GM18909 (cell line): Measurements from ENCODE around the gene ACER3.

Experiments
- ATAC-seq: cut with Tn5 transposase; IDR thresholded peaks from one replicate; pipeline ENCODE4 v1.9.1; 2021; ENCODE audit warnings: mild to moderate bottlenecking; ENCODE audit not compliant: unreplicated experiment, poor library complexity

The ACER3 gene

DNA sequence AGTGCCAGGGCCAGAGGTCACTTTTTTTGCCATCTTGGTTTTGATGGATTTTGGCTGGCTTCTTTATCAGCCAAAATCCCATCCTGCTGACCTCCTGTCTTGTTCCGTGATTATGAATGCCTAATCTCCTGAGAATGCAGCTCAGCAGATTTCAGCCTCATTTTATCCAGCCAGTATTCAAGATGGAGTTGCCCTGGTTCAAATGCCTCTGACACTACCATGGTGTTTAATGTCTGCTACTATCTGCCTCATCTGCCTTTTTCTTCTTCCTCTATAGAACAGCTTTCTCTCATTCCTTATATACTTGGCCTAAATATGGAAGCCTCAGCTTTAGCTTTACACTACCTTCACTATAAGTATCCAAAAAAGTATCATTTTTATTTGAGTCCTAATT is 50.7 kb downstream of the ACER3 start:
- no peak for ATAC-seq

DNA sequence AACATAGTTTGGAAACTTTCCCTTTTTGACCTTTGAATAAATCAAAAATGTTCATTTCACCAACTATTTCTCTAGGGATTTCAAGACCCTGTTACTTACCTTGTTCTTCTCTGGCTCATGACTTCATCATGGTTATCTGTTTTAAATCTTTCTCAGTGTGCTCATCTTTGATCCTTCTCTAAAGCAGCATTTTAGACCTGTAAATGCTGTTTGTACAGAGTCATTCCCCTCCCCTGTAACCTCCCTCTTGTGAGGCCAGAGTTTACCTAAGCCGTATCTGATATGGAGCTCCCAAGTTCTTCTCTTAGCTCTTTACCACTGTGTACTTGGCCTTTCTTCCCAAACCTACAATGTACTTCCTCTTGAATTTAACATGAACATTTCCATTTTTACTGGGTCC is 56.0 kb downstream of the ACER3 start:
- no peak for ATAC-seq

DNA sequence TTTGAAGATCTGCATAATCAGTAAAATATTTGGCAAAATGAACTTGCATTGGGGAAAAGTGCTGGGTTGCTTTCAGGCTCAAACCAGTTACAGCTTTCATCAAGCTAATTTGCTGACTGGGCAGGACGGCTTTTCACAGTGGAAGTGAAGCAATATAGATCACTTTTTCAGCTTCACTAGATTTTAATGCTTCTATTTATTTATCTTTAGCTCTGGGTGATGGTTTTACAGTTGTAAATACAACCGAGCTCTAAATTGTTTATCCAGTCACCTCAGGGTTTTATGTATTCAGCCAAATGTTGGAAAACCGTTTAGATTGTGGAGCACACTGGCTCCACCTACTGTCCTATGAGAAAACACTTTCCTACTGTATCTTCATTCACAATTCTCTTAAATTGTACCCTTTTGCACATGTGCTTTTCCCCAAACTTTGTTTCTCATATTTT is 58.2 kb downstream of the ACER3 start:
- ATAC-seq, result no peak

DNA sequence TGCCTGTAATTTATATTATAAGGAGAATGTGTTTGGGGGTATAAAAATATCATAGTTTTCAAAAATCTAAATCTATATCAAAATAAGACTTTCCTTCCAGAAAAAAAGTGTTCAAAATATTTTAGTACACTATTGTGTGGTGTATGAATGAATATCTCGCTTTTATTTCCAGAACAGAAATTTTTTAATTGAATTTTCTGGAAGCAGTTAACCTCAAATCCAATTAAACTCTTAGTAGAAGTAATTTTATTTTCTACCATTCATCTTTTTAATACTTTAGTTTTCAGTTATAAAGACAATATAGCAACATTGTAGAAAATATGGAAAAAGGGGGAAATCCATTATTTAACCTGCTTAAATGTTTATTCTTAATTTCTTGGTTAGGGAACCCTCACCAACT is 58.7 kb downstream of the ACER3 start:
- ATAC-seq, result no peak

DNA sequence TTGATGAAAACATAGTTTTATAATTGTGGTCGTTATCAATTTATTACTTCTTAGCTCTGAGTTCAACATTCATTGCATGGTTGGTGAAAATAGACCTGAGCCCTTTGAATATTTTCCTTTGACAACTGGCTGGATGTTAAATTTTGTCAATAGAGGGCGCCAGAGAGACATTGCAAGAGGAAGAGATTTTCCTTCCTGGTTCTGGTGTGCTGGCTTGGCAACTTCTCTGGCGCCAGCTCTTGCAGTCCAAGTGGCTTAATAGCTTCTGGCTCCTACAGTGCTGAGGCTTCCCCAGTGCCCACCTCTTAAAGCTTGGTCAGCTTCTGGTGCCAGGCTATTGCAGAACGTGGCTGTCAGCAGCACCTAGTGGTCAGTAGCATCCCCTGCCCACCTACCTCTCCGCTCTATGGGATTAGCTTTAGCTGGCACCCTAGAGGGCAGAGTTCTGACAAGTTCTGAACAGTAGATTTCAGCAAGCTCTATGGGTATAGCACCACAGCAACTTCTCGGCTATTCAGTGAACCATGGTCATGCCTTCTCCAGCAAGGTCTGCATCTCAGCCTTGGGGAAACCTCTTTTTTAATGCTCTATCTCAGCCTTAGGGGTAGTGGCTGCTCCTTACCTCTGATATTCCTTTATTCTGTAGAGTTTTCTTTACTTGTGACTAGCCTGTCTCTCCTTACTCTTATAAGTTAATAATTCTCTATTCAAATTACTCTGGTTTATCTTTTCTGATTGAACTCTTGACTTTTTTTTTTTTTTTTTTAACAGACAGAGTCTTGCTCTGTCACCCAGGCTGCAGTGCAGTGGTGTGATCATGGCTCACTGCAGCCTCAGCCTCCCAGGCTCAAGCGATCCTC is 59.4 kb downstream of the ACER3 start:
- ATAC-seq, result peak; percentile 62

DNA sequence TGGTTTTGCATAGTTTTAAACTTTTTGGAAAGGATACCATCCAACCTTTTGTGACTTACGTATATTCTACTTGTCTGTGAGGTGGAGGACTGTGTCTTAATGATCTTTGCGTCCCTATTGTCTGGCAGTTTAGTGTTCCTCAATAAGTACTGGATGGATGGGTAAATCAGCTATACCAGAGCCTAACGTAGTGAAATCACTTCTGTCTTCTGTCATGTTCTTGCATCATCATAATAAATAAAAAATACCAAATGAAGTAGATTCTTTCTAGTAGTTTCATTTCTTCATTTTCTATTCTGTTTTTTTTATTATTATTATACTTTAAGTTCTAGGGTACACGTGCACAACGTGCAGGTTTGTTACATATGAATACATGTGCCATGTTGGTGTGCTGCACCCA is 66.4 kb downstream of the ACER3 start:
- ATAC-seq, result no peak

DNA sequence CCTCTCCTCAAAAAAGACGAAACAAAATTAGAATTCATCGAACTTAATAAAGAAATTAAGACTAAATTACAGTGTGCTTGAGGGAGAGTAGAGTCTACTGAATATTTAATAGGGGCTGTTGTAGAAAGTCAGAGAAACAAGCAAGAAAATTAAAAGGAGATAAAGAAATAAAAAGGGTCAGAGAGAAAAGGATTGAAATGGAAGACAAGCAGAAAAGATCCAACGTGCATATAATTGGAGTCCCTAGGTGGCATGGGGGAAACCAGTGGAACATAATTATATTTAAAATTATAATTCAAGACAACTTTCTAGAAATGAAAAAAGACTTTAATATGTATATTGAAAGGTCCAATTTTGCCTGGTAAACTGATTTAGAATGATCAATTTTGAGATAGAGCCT is 74.3 kb downstream of the ACER3 start:
- no peak for ATAC-seq

DNA sequence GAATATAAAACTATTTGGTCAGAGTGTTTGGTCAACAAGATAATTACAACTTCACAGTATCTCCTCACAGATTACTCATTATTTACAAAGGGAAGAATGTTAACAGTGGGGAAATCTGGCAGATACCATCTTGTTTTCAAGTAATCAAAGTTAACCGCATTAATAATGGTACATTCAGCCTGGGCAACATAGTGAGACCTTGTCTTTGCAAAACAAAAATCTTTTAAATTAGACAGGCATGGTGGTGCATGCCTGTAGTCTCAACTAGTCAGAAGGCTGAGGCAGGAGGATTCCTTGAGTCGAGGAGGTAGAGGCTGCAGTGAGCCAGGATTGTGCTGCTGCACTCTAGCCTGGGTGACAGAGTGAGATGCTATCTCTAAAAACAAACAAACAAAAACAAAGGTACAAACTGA is 78.5 kb downstream of the ACER3 start:
- no peak for ATAC-seq

DNA sequence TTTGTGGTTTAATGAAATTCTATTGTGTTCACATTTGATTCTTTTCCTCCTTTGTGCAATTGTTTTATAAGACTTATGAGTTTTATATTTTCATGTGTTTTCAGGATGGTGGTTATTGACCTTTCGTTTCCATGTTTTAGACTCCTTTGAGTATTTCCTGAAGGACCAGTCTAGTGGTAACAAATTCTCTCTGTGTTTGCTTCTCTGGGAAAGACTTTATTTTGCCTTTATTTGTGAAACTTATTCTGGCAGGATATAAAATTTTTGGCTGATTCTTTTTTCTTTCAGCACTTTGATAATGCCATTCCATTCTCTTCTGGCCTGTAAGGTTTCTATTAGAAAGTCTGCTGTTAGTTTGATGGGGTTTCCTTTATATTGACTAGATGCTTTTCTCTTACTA is 83.5 kb downstream of the ACER3 start:
- no peak for ATAC-seq

DNA sequence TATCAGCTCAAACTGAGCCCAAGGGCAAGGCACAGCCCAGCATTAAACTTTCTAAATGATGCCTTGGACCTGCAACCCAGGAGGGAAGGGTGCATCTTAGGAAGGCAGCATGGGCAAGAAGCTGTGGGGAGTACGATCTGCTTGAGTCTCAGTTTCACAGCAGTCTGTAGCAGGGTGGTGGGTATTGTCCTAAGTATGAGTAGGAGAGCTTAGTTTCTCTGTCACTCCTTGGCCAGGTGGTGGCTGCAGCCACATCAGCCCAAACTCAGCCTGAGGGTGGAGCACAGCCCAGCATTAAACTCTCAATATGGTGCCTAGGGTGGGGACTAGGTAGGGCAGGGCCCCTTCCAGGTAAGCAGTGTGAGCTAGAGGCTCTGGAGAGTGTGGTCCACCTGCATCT is 85.5 kb downstream of the ACER3 start:
- ATAC-seq, result no peak

DNA sequence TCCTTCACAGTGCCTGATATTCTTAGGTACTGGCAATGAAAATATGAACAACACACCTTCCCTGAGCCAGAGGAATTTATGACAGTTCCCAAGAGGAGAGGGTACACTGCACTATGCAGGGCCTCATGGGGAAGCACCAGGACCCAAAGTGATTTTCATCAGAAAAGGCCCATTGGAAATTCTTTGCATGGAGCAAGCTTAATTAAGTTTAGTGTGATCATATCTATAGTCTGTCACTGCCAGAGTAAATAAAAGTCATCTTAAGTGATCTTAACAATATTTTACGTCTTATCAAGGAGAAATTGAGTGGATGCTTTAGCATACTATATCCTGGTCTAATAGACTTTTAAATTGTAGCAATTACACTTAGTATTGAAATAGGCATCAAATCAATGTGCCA is 86.5 kb downstream of the ACER3 start:
- no peak for ATAC-seq

DNA sequence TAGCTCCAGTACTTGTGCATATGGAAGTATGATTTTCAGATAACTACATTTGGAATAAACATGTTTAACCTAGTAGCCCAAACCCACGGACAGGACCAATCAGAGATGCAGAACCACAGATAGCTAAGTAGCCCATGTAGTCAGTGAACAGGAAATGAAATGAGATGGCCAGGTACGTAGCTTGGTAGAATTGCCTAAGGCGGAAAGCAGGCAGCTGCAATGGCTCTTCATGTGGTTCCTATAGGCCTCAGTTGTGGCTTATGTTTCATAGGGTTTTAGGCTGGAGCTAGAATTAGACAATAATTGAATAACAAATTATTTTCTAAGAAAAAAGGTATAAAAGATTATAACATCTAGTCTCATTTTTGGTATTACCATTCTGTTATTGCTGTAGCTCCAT is 87.1 kb downstream of the ACER3 start:
- no peak for ATAC-seq

DNA sequence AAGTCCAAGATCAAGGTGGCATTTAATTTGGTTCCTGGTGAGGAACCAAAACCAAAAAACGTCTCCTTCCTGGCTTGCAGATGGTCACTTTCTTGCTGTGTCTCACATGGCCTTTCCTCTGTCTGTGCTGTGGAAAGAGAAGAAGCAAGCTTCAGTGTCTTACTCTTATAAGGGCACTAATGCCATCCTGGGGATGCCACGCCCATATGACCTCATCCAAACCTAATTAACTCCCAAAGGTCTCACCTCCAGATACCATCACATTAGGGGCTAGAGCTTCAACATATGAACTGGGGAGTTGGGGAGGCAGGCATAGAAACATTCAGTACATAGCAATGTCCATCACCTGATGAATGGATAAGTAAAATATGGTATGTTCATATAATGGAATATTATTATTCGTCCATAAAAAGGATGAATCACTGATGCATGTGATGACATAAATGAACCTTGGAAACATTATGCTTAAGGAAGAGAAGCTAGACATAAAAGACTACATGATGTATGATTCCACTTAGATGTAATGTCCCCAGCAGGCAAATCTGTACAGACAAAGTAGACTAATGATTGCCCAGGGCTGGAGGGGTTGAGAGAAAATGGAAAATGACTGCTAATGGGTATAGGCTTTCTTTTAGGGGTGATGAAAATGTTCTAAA is 94.9 kb downstream of the ACER3 start:
- ATAC-seq, result no peak

DNA sequence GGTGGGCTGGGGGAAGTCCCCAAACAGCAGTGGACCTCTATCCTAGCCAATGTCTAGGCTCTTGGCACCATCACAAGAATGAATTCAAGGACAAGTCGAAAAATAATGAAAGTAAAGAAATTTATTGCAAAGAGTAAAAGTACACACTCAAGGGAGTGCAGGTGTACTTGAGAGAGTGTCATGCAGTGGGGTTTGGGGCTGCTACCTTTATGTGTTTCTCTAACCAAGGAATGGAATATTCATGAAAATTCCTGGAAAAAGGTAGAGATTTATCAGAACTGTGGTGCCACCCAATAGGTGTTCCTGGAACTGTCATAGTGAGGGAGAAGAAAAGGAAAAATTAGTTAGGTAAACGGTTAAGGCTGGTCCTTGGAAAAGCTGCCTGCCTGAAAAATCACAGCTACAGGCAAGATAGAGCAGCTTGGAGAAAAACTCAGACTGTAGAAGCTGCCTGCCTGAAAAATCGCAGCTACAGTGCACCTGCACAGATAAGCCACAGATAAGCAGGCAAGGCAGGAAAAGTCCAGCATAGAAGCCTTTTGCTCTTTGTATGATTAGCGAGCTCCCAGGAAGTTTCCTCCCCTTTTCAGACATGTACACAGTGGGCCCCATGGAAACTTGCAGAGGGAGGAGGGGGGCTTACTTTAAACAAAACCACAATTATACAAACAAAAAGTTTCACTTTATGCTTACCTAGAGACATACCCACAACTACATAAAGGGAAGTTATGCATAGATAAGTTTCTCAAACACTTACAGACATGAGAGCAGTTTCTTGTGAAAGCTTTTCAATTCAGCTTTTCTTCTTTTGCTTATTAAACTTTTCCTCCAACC is 102.1 kb downstream of the ACER3 start:
- peak; percentile 95 for ATAC-seq

DNA sequence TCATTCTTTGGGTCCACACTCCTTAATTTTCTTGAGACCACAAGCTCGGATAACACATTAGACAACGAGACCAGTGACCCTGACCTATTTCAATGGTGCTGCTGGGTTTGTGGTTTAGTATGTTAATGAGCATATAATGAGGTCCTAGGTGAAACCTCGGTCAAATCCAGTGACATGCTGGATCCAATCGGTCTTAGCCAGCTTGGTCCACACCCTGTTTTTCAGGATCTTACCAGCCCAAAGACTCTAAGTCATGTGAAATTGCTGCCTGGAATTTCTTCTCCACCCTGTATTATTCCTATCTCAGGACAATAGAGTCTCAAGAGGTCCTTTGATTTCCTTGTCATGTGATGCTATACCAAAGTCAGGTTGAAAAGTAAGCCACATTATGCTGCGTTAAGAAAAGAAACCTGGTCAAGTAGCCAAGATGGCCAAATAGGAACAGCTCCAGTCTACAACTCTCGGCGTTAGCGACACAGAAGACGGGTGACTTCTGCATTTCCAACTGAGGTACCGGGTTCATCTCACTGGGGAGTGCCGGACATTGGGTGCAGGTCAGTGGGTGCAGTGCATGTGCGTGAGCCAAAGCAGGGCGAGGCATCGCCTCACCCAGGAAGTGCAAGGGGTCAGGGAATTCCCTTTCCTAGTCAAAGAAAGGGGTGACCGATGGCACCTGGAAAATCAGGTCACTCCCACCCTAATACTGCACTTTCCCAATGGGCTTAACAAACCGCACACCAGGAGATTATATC is 102.9 kb downstream of the ACER3 start:
- peak; percentile 33 for ATAC-seq

DNA sequence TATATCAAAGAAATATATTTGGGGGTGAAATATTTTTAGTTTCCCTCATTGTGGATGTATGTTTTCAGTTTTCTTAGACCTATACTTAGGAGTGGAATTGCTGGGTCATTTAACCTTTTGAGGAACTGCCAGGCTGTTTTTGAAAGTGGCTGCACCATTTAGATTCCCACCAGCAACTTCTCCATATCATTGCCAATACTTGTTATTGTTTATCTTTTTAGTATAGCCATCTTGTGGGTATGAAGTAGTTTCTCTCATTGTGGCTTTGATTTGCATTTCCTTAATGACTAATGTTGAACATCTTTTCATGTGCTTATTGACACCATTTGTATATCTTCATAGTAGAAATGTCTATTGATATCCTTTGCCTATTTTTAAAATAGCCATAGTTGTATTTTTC is 111.3 kb downstream of the ACER3 start:
- ATAC-seq, result no peak

DNA sequence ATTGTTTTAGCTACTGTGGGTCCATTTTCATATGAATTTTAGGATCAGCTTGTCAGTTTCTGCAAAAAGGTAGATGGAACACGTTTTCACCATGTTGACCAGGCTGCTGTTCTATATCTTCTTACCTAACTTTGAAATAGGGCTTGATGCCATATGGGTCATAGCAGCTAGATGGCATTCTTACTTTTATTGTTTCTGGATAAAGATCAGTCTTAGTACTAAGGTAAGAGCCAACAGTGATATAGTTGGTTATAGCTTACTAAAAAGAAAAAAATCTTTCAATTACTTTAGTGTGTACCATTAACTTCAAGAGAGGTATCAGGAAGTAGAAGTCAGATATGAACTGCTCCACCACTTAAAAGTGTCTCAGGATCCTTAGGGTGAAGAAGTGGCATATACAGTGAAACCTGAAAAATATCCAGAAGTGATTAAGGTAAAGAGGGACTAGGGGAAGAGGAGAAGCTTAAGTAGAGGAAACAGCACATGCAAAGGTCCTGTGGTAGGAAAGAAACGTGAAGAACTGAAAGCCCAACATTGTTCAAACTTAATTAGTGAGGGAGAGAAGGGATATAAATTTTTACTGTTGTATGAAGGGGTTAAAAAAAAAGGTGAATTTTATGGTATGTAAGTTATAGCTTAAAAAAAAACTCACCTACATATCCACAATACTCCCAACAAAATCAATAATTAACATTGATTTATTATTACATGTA is 113.6 kb downstream of the ACER3 start:
- no peak for ATAC-seq

DNA sequence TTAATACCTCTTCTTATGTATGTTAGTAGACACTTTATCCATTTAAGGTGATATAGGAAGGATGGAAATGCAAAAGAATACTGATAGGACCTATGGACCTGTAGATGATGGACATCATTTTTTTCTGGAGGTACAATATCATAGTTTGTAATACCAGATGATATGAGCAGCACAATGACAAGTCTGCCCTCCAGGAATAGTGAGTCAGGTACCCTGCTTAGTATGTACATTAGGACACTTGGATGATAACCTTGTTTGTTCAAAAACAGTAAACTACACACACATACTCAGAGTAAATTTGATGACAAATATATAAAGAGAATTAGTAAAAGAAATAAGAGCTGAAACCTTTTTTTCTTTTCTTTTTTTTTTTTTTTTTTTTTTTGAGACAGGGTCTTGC is 114.8 kb downstream of the ACER3 start:
- ATAC-seq, result no peak

DNA sequence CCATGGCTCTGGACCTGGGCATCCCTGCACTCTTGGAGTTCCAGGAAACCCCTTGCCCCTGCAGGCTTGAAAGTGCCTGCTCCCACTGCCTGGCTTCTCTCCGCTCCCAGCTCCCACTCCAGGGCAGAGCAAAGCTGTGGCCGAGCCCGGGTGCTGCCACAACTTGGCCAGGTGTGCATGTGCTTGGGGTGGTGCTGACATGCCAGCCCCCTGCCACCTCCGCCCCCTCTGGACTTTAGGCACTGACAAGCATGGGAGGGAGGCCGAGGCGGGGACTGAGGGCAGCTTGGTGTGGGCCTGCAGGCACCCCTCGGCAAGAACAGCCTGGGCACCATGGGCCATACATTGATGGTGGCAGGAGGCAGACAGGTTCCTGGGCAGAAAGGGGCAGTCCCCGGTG is 117.1 kb downstream of the ACER3 start:
- no peak for ATAC-seq

DNA sequence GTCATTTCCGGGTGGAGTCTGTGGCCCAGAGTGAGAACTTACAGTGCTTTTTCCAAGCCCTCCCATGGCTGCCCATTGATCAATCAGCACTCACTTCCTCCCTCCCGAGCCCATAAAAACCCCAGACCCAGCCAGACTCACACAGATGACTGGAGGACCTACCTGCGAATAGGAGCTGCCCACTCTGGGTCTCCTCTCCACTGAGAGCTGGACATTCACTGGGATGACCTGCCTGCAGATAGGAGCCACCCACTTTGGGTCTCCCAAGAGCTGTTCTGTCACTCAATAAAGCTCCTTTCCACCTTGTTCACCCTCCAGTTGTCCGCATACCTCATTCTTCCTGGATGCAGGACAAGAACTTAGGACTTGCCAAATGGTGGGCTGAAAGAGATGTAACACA is 117.5 kb downstream of the ACER3 start:
- no peak for ATAC-seq
